Measurements from ENCODE around the gene CCL18.
"Not testable (repeated sequence)": the region's sequence is repeated elsewhere in the genome, so short reads cannot be mapped to it uniquely, and the experiment has no call there.

The CCL18 gene, protein sequence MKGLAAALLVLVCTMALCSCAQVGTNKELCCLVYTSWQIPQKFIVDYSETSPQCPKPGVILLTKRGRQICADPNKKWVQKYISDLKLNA

DNA sequence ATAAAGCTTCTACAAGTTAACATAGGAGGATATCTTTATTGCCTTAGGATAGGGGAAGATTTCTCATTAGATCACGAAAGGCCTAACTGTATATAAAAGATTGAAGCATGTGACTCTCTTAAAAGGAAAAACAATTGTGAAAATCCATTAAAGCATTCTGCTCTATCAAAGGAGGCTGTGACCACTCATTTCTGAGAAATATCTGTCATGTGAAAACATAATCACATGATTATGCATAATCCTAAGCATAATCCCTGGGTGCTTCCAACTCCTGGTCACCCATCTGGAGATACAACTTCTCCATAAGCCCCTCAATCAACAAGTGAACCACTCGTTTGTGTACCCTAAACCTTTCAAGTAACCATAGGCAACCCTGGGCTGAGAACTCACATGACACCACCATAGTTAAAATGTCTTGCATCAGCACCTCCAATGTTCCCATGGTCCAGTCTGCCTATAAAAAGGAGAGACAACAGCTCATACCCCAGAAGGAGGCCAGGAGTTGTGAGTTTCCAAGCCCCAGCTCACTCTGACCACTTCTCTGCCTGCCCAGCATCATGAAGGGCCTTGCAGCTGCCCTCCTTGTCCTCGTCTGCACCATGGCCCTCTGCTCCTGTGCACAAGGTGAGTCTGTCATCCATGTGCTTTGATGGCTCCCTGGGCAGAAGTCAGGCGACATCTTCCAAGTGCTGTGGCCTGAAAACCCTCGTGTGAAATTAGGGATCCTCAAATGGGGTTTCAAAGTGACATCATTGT, at the start of gene CCL18:
TSS of gene CCL18 (plus strand) at position 487 of the 756 bp plus-strand sequence. CDS start at position 558, 71 bp downstream.
- no peak for DNase-seq (ENCODE audit: low read depth)

DNA sequence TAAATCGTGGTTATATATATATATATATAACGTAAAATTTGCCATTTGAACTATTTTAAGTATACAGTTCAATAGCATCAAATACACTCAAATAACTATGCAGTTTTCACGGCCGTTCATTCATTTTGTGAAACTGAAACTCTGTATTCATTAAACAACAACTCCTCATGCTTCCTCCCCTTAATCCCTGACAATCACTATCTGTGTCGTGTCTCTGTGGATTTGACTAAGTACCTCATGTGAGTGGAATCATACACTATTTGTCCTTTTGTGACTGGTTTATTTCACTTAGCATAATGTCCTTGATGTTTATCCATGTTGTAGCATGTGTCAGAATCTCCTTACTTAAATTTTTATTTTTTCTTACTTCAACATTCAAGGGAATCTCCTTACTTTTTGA, 49.1 kb upstream of the CCL18 start:
- DNase-seq (ENCODE audit: low read depth), result no peak

DNA sequence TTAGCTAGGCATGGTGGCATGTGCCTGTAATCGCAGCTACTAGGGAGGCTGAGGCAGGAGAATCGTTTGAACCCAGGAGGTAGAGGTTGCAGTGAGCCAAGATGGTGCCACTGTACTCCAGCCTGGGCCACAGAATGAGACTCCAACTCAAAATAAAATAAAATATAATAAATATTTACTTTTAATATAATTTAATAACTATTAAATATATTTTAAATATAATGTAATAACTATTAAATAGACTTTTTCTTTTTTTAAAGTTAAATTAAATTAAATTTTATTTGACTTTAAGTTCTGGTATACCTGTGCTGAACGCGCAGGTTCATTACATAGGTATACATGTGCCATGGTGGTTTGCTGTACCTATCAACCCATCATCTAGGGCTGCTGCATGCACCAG, 48.2 kb upstream of the CCL18 start:
- DNase-seq (ENCODE audit: low read depth), result not testable (repeated sequence)

DNA sequence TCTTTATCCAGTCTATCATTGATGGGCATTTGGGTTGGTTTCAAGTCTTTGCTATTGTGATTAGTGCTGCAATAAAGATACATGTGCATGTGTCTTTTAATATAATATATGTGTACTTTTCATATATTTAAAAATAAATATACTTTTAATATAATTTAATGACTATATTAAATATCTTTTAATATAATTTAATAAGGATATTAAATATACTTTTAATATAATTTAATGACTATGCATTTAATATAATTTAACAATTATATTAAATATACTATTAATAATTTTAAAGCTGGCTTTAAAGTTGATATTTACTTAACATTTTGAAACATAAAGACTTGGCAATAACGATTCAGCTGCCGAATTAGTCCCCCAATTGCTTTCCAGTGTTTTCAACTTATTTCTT, 47.5 kb upstream of the CCL18 start:
- no peak for DNase-seq (ENCODE audit: low read depth)

DNA sequence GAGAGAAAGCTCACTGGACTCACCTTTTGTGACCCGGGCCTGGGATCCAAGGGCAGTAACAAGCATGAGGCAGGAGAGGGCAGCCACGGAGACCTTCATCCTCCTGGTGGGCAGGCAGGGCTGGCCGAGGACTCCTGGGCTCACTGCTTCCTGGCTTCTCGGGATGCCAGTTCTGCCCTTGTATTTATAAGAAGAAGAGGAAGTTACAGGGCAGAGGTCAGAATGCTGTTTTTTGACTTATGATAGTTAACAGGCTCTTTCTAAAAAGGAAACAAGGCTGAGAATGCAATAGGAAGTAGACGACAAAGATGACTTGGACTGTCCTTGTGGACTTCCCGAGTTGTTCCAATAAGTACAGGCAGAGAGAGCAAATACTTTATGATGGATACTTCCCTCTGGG, 46.3 kb upstream of the CCL18 start, which contains the start of gene CCL23:
TSS of gene CCL23 (minus strand) at position 174 of the 400 bp plus-strand sequence. CDS start at position 99, 75 bp downstream.
- no peak for DNase-seq (ENCODE audit: low read depth)

DNA sequence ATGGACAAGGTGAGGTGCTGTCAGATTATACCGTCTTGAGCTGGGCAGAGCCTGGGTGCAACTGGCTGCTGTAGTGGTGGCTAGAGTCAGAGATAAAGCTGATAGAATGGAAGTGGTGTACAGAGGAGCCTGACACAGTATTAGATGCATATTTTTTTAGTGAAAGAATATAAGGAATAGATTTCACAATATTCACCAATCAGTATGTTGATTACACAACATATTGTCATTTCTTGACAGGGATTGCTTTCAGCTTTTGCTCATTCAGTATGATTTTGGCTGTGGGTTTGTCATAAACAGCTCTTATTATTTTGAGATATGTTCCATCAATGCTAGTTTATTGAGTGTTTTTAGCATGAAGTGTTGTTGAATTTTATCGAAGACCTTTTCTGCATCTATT, 44.6 kb upstream of the CCL18 start:
- no peak for DNase-seq (ENCODE audit: low read depth)

DNA sequence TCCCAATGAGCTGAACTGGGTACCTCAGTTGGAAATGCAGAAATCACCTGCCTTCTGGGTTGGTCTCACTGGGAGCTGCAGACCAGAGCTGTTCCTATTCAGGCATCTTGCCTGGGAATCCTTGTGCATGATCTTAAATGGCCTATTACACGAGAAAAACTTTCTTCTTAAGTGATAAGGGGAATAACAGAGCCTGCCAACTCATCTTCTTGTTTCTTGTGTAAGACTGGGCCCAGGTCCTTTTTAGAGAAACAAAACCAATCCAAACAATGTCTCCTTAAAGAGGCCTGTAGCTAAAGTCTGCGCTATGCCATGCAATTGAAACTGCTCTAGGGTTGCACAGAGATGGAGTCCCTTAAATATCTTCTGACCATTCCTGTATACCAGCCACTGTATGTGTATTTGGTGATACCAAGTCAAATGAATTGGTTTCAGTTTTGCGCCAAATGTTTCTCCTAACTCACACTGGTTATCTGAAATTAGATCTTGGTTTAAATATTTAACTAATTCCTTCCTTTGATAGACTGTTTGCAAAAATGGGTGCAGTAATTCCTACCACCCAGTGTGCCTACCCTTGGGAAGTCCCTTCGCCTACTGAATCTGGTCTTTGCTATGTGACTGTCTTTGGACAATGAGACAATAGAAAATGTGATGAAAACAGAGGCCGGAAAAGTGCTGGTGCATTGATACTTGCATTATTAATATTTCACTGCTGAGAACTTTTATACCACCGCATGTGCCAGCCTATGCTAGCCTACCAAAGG, 39.8 kb upstream of the CCL18 start:
- DNase-seq (ENCODE audit: low read depth), result no peak

DNA sequence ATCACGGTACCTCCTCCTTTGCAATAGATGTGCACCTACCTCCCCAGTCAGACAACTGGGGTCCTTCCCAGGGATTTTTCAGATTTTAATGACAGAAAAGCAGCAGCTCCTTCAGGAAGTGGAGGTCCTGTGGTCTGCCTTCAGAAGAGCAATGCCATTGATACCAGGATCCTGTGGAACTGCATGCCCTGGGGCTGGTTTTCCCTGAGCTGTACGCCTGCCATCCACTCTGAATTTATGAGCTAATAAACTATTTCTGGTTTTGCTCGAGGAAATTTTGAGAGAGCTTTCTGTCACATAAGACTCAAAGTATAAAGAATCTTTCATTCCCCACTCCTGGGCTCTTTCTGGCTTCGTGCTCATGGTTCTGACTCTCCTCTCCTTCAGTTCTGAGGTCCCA, 36.3 kb upstream of the CCL18 start:
- DNase-seq (ENCODE audit: low read depth), result no peak

DNA sequence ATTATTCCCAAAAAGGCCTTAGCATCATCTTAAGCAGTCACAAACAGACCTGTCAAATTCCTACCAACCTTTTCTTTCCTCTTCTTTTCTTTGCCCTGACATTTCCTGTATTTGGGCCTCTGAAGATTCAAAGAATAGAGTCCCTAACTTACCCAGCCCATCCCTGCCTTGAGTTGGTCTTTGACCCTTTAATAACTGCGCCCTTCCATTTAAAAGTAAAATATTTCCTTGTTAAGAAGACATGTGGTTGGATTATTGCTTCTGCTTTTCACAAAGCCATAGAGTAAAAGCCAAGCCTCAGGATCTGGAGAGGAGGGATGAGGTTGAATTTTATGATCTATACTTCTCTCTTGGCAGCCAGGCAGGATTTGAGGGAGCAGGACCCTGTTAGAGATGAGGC, 33.1 kb upstream of the CCL18 start:
- DNase-seq (ENCODE audit: low read depth), result no peak

DNA sequence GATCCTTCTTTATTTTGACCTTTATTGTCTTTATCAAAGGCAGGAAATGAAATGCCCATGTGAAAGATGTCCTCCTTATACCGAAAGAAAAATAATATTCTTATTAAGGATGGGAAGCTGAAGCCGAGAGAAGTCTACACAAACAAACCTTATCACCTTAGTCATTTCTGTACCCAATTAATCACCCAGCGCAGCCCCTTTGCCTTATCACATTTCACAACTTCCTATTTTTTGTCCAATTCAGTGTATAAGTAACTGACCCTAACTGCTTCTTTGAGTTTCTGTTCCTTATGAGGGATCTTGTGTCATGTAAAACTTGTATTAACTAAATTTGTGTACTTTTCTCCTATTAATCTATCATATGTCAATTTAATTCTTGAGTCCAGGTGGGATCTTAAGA, 29.9 kb upstream of the CCL18 start:
- DNase-seq (ENCODE audit: low read depth), result no peak

DNA sequence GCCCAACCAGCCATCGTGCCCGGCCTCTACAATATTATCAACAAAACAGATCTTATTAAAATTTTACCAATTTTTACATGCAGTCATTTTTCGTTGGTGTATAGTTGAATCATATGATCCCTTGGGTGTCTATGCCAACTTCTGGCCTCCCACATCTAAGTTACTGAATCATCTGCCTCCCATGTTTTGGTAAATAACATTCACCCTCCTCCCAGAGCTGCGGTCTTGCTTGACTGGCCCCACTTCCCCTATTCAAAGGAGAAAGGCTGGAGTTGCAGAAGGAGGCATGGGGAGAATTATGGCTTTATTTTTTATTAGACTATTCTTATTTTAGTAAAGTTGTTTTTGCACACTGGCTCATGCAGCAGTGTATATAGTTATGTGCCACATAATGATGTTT, 27.8 kb upstream of the CCL18 start:
- no peak for DNase-seq (ENCODE audit: low read depth)

DNA sequence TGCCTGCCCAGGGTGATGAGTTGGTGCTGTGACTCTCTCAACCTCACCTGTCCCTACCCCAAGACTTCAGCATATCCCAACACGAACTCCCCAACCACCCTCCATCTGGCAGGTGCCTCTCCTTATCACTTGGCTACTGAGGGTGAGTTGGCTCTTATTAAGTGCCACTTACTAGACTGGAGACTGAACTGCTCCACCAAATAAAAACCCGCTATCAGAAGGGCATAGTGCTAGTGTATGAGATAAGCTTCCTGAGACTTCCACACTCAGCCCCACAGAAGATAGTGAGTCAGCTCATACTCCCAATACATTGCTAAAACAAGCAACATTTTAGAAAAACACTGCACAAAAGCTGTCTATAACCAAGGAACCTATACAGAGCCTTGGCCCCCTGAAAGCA, 16.0 kb upstream of the CCL18 start:
- no peak for DNase-seq (ENCODE audit: low read depth)

DNA sequence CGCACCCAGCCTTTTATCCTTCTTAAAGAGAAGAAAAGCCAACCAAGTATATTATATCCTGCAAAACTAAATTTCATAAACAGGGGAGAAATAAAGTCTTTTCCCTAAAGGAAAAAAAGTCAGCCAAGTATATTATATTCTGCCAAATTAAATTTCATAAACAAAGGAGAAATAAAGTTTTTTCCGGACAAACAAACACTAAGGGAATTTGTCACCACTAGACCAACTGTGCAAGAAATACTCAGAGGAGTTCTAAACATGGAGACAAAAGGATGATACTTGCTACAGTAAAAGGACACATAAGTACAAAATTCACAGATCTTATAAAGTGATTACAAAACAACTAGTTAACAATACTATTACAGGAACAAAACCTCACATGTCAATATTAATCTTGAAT, 14.4 kb upstream of the CCL18 start:
- DNase-seq (ENCODE audit: low read depth), result no peak

DNA sequence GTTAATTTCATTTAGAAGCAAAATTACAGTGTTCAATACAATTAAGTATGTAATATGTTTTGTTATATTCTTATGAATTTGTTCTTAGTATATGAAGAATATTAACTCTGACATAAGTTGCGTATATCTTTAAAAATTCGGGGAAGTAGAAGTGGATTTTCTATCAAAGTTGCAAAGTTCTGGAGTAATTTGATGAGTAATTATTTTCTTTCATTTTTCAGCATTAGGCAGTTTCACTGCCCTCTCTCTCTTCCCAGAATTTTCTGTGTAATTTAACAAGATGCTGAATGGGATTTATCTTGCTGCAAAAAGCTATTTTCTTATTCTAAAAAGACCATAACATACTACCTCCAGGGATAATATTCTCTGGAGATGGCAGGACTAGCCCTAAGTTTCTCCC, 8.9 kb upstream of the CCL18 start:
- DNase-seq (ENCODE audit: low read depth), result no peak

DNA sequence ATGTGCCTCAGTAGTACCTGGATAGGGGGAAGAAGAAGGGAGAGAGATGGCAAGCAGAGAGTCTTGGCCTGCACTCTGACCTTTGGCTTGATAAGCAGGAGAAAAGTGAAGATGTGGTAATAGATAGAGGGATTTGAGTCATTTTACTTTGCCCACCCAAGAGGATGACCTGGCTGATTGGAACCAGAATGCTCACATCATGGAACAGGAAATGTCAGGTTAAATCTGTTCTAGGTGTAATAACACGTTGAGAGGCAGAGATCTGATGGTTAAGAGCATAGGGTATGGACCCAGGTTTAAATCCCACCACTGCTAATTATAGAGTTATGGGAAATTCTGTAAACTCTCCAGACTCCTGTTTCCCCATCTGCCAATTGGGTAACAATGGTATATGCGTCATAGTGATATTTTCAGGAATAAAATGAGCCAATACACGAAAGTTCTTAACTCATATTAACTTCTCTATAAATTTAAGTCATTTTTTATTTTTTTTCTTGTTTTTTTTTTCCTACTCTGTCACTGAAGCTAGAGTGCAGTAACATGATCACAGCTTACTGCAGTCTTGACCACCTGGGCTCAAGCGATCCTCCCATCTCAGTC, 8.1 kb upstream of the CCL18 start:
- no peak for DNase-seq (ENCODE audit: low read depth)

DNA sequence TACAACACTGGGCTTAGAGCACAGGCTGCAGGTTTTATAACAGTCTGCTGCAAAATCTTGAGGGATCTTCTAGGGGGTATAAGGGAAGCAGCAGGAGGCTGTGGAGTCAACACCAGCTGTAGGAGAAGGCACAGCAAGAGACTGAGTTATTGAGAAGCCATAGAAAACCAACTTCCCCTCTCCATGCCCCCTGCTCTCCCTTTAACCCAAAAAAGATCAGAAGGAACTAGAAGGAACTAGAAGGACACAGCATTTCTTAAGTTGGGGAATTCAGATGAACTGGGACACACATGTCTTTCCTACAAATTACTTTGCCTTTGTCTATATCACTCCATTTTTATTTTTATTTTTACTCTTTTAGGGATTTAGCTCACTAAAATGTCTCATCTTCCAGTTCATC, 6.2 kb upstream of the CCL18 start:
- DNase-seq (ENCODE audit: low read depth), result no peak

DNA sequence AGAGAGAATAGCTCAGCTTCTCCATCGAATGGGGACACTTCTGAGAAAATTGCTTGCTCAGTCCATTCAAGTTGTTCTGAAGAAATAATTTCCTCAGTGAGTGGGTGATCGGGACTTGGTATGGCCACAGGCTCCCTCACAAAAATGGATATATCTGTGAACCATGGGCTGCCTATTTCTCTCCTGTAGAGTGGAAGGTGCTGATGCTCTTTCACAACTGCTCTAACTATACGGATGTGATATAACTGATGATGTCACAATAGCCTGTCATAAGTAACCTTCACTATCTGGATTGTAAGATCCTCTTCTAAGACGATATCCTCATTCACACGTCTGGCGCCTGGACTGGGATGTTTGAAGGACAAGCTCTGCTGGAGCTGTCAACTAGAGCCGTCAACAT, 4.7 kb upstream of the CCL18 start:
- no peak for DNase-seq (ENCODE audit: low read depth)

DNA sequence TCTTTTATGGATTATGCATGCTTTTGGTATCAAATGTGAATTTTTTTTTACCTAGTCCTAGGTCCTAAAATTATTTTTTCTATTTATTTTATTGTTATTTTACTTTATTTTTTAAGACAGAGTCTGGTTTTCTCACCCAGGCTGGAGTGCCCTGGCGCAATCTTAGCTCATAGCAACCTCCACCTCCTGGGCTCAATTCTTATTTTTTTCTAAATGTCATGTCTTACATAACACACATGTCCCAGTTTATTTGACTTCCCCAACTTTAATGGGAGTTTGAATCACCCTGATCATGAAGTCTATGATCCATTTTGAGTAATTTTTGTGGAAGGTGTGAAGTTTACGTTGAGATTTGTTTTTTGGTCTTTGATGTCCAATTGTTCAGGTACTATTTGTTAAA, 3.3 kb upstream of the CCL18 start:
- DNase-seq (ENCODE audit: low read depth), result no peak

DNA sequence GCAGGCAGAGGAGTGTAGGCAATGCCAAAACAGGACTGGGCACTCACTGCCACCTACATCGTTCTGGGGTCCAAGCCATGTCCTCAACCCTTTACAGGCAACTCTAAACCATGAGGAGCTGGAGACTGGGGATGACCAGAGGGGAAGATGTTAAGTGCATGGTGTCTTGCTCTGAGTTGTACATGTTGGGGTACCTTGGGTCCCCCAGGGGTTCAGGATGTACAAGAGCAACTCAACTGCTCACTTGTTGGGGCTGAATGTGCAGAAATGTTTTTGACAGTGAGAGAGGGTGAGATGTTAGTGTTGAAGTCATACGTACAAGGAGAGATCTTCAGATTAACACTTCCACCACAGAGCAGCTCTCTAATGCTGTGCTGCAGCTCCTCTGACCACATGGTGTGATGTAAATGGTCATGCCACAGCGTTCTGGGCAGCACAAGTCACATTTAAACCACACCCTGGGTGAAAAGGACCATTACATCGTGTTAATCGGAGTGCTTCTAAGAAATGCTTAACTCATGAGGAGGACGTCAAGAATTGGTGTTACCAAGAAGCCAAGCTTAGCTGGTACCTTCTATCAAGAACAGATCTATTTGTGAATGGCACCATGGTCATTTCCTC, 2.4 kb downstream of the CCL18 start:
- no peak for DNase-seq (ENCODE audit: low read depth)

DNA sequence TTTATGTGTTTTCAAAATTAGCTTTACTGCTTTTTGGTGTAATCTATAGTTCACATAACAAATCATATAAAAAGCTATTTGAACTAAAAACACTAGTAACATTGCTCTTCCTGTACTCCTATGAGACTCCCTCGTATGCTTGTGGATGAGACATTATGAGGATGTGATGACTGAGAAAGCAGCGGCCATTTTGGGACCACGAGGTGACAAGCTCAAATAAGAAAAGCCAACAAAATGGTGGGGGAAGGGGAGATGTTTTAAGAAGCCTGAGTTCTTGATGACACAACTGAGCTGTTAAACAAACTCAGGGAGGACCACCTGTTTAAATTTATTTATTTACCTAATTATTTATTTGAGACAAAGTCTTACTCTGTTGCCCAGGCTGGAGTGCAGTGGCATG, 4.5 kb downstream of the CCL18 start:
- DNase-seq (ENCODE audit: low read depth), result no peak

DNA sequence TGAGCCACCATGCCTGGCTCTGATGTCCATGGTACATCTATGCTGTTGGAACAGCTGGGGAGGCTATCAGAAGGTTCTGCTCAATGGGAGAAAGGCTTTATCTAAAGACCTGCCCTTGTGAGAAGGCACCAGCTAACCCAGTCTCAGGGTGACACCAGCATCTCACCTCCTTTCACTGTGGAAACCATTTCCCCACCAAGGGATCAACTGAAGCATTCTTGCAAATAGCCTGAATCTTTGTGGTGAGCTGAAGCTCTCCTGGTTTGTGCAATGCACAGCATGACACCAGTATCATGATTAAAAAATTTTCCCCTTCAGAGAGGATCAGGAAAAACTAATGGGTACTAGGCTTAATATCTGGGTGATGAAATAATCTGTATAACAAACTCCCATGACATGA, 5.1 kb downstream of the CCL18 start:
- DNase-seq (ENCODE audit: low read depth), result no peak

DNA sequence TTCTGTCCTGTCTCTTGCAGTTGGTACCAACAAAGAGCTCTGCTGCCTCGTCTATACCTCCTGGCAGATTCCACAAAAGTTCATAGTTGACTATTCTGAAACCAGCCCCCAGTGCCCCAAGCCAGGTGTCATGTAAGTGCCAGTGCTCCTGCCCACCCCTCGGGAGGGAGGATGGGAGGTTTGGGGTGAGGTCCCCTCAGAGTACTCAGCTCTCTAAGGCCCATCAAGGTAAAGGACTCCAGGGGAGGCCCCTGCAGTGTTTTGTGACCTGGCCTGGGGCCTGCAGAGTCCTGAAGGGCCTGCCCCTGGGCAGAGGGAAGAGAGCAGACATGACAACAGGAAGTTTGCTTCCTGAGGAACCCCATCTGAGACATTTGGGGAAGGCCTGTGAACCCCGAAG, 6.4 kb downstream of the CCL18 start:
- DNase-seq (ENCODE audit: low read depth), result no peak

DNA sequence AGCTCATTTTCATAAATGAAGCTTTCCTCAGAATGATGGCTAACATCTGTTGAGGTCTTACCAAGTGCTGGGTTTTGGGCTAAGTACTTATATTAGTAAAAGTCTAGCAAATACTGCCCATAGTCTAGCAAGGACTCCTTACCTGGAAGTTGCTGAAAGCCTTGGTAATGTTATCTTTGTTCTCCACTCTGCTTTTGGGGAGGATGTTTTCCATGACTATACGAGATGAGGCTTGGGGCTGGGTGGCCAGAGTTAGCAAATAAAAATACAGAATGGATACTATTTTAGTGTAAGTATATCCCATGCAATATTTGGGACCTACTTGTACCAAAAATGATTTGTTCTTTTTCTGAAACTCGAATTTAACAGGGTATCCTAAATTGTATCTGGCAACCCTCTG, 7.7 kb downstream of the CCL18 start:
- no peak for DNase-seq (ENCODE audit: low read depth)

All from stimulated activated CD8-positive, alpha-beta memory T cell treated with anti-CD3 and anti-CD28 coated beads, Interleukin-15, amount 100 ng/mL, for 24 hours (primary cell).